OCI-LY7 (cell line): ENCODE measurements around the gene ARHGEF11. TPM values are rescaled to one million over a fixed set of nuclear protein-coding genes. Genes with fewer than 3 reads are reported as not detected.

ENCODE experiments used
- BruUV-seq: library from RNA; stranded (reverse); fragments of 400-500 nt; replicated peaks from 2 replicates; lab custom pipeline; 2021; lab: Mats Ljungman, UMichigan
- CTCF ChIA-PET: fragments of 300-600 bp; sonication (Branson Sonifier 250); formaldehyde crosslinking; loops from one replicate; lab custom pipeline; 2022; ENCODE audit warnings: antibody characterized with exemption; ENCODE audit not compliant: unreplicated experiment; lab: Charles Lee
- POLR2A ChIA-PET: fragments of 300-600 bp; sonication (Branson Sonifier 250); formaldehyde crosslinking; loops from one replicate; lab custom pipeline; 2022; ENCODE audit warnings: antibody characterized with exemption; lab: Charles Lee
- DNase-seq: peaks from one replicate; pipeline ENCODE4 v3.0.0-alpha.2; 2015; ENCODE audit warnings: low spot score
- H2AFZ ChIP-seq: fragments of 200-600 bp; sonication (generic), shearing (Covaris generic); 2 replicates; pipeline ENCODE4 v1.6.1; 2014; ENCODE audit warnings: mild to moderate bottlenecking, antibody characterized with exemption, low read length, moderate library complexity
- H3K27ac ChIP-seq: fragments of 200-600 bp; sonication (generic); 2 replicates; pipeline ENCODE4 v1.5.1; 2014; ENCODE audit warnings: mixed run types, low read depth, mild to moderate bottlenecking, moderate library complexity, low read length, inconsistent platforms; ENCODE audit not compliant: poor library complexity, severe bottlenecking
- H3K36me3 ChIP-seq: fragments of 200-600 bp; sonication (generic); 2 replicates; pipeline ENCODE4 v1.6.1; 2014; ENCODE audit warnings: mild to moderate bottlenecking, antibody characterized with exemption, low read length, moderate library complexity, mixed read lengths; ENCODE audit not compliant: insufficient read depth
- H3K4me1 ChIP-seq: fragments of 200-600 bp; sonication (generic); 2 replicates; pipeline ENCODE4 v1.5.1; 2014; ENCODE audit warnings: mild to moderate bottlenecking, low read length; ENCODE audit not compliant: insufficient read depth, poor library complexity, severe bottlenecking
- H3K4me2 ChIP-seq: fragments of 200-600 bp; sonication (generic); 2 replicates; pipeline ENCODE4 v1.6.1; 2014; ENCODE audit warnings: mild to moderate bottlenecking, low read length
- H3K4me3 ChIP-seq: fragments of 200-600 bp; sonication (generic); 2 replicates; pipeline ENCODE4 v1.5.1; 2014; ENCODE audit warnings: mild to moderate bottlenecking, low read depth, low read length; ENCODE audit not compliant: poor library complexity, severe bottlenecking
- H3K79me2 ChIP-seq: fragments of 200-600 bp; sonication (generic); 2 replicates; pipeline ENCODE4 v1.6.1; 2016; ENCODE audit warnings: low read depth, mild to moderate bottlenecking, low read length, moderate library complexity, mixed read lengths; ENCODE audit not compliant: insufficient read depth
- H3K9me2 ChIP-seq: fragments of 200-600 bp; sonication (generic); 2 replicates; pipeline ENCODE4 v1.6.1; 2016; ENCODE audit warnings: mild to moderate bottlenecking, low read length, mixed read lengths; ENCODE audit not compliant: insufficient read depth
- H3K9me3 ChIP-seq: fragments of 200-600 bp; sonication (generic); 2 replicates; pipeline ENCODE4 v1.6.1; 2014; ENCODE audit warnings: mild to moderate bottlenecking, mixed run types, low read length, mixed read lengths
- H4K20me1 ChIP-seq: fragments of 200-600 bp; sonication (generic); 2 replicates; pipeline ENCODE4 v1.6.1; 2014; ENCODE audit warnings: mild to moderate bottlenecking, antibody characterized with exemption, low read length, moderate library complexity, mixed read lengths; ENCODE audit not compliant: insufficient read depth
- CTCF ChIP-seq: fragments of 200-600 bp; sonication (generic); conservative IDR thresholded peaks from 2 replicates; pipeline ENCODE4 v1.5.1; 2014; ENCODE audit warnings: mild to moderate bottlenecking, antibody characterized with exemption, low read length, moderate library complexity, mixed read lengths
- EZH2phosphoT487 ChIP-seq: fragments of 200-600 bp; sonication (generic); IDR thresholded peaks from 2 replicates; pipeline ENCODE4 v1.6.1; 2018; ENCODE audit warnings: low read depth, borderline replicate concordance, mild to moderate bottlenecking, mixed run types, antibody characterized with exemption, low read length, moderate library complexity, mixed read lengths
- intact Hi-C: fragments of 100-400 bp; cut with micrococcal nuclease; formaldehyde crosslinking; loops from one replicate; pipeline ENCODE4 v1.10.0; 2022; ENCODE audit not compliant: unreplicated experiment
- total RNA-seq, 2 experiments: library from RNA; depleted of rRNA in 1 of 2; stranded (reverse); fragments of >200 nt in 1 of 2; shearing (Covaris generic) in 1 of 2; gene quantifications; 2 replicates each; pipeline ENCODE4 v1.2.3, GENCODE V29; 2014 to 2022

The ARHGEF11 gene
- total RNA-seq, 2 experiments from 2014 or later: 1.5 to 3.4 TPM

GRCh38 chr1:157092831-157093230 lies 47.3 kb upstream of the ARHGEF11 start:
- H3K27ac ChIP-seq: no peak overlapping the region
- no TSS peak for BruUV-seq
- no peaks in the 10 kb centered on the region for H3K9me2 ChIP-seq
- CTCF ChIA-PET: no interaction called here
- H3K4me2 ChIP-seq: no peak overlapping the region
- no peaks in the 10 kb centered on the region for H3K4me1 ChIP-seq
- intact Hi-C loops: no loop called here
- no peaks in the 10 kb centered on the region for H3K79me2 ChIP-seq
- POLR2A ChIA-PET: no interaction called here
- DNase-seq: no peak
- H3K9me3 ChIP-seq: no peaks in the 10 kb centered on the region
- no peaks in the 10 kb centered on the region for H3K36me3 ChIP-seq
- H4K20me1 ChIP-seq: 0 out of 2 replicates have a peak, but pooled peaks cover 5% of the 10 kb centered on the region
- TF ChIP-seq EZH2phosphoT487 (no peak), CTCF (no peak)
- H2AFZ ChIP-seq: no peak overlapping the region
- no peak overlapping the region for H3K4me3 ChIP-seq

- BruUV-seq: no TSS peak
- ChIA-PET CTCF (no interaction called here), POLR2A (no interaction called here)
- intact Hi-C loops: no loop called here
- H3K27ac ChIP-seq: no peak overlapping the region
- H3K79me2 ChIP-seq: no peaks in the 10 kb centered on the region
- no peak for DNase-seq
- no peak overlapping the region for H3K4me2 ChIP-seq
- no peak overlapping the region for H2AFZ ChIP-seq
- no peaks in the 10 kb centered on the region for H3K36me3 ChIP-seq
- no peaks in the 10 kb centered on the region for H3K9me3 ChIP-seq
- H3K4me3 ChIP-seq: no peak overlapping the region
- H3K4me1 ChIP-seq: no peaks in the 10 kb centered on the region
- no peak for TF ChIP-seq EZH2phosphoT487
- TF ChIP-seq CTCF: no peak
- no peaks in the 10 kb centered on the region for H3K9me2 ChIP-seq
- 0 out of 2 replicates have a peak, but pooled peaks cover 5% of the 10 kb centered on the region for H4K20me1 ChIP-seq
Observed at GRCh38 chr1:157091668-157092273, 46.2 kb upstream of the ARHGEF11 start.

DNA sequence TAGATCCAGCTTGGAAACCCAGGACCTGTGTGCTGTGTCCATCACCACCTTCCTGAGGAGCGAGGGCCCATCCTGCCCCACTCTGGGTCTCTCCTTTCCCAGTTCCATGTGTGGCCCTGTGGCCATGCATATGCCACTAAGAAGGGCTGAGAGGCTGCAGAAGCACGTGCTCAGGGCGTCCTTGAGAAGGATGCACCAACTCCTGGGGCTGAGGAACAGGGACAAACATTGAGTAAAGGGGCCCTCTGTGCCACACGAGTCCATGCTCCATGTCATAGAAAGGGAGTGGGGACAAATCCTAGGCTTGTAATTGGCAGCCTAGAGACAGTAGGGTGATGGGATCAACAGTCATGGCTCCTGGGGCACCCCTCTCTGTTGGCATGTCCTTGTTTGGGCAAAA lies 45.6 kb upstream of the ARHGEF11 start:
- TF ChIP-seq EZH2phosphoT487 (no peak), CTCF (no peak)
- Histone ChIP-seq H3K9me2 (no peaks in the 10 kb centered on the region), H3K9me3 (no peaks in the 10 kb centered on the region), H3K4me2 (no peak overlapping the region), H3K36me3 (no peaks in the 10 kb centered on the region), H2AFZ (no peak overlapping the region), H3K4me1 (no peaks in the 10 kb centered on the region), H3K27ac (no peak overlapping the region), H3K79me2 (no peaks in the 10 kb centered on the region), H4K20me1 (0 out of 2 replicates have a peak, but pooled peaks cover 5% of the 10 kb centered on the region), H3K4me3 (no peak overlapping the region)
- intact Hi-C loops: no loop called here
- CTCF ChIA-PET: no interaction called here
- POLR2A ChIA-PET: interaction anchor here (0.6 kb wide), 1 partner anchor 52 kb away, joined by 4 read pairs; no protein-coding TSS in a partner anchor
- no peak for DNase-seq
- BruUV-seq: no TSS peak
